Fibroblast of lung (primary cell): Measurements from ENCODE around the gene BAZ2B. TPM values are rescaled to one million over a fixed set of nuclear protein-coding genes. Genes with fewer than 3 reads are reported as not detected.
A peak's percentile ranks its signal among the peaks of the same experiment; 100 is the strongest.

Experiments used
- DNase-seq, 2 donors: peaks; one replicate each; pipeline versions ENCODE4 v3.0.0 to v3.0.0-alpha.2; 2010; ENCODE audit warnings: low read depth in 2 of 2
- H2AFZ ChIP-seq: 2 replicates; pipeline ENCODE4 v1.5.1; 2012; ENCODE audit warnings: low read length, control low read depth, inconsistent platforms
- H3K27ac ChIP-seq: 2 replicates; pipeline ENCODE4 v1.5.1; 2011; ENCODE audit warnings: low read length, control low read depth; ENCODE audit not compliant: insufficient read depth
- H3K27me3 ChIP-seq: 2 replicates; pipeline ENCODE4 v1.5.1; 2011; ENCODE audit warnings: mild to moderate bottlenecking, low read length; ENCODE audit not compliant: control insufficient read depth, insufficient read depth
- H3K36me3 ChIP-seq: 2 replicates; pipeline ENCODE4 v1.5.1; 2011; ENCODE audit warnings: low read length; ENCODE audit not compliant: control insufficient read depth, insufficient read depth
- H3K4me1 ChIP-seq: 2 replicates; pipeline ENCODE4 v1.5.1; 2011; ENCODE audit warnings: low read length; ENCODE audit not compliant: control insufficient read depth, insufficient read depth; ENCODE audit errors: extremely low read depth
- H3K4me2 ChIP-seq: 2 replicates; pipeline ENCODE4 v1.5.1; 2011; ENCODE audit warnings: low read length, control low read depth; ENCODE audit not compliant: insufficient read depth; ENCODE audit errors: extremely low read depth
- H3K4me3 ChIP-seq, 4 experiments: fragments of 200-600 bp in 1 of 4; sonication (generic) in 1 of 4; replicated peaks in 1 of 4; 2 replicates each; pipeline ENCODE4 v1.5.1; 2011 to 2016; ENCODE audit warnings: low read length in 4 of 4, low read depth in 3 of 4, mild to moderate bottlenecking in 3 of 4, control low read depth in 2 of 4, inconsistent platforms in 1 of 4, mixed read lengths in 1 of 4; ENCODE audit not compliant: insufficient read depth in 1 of 4; ENCODE audit errors: control extremely low read depth in 1 of 4
- H3K79me2 ChIP-seq: 2 replicates; pipeline ENCODE4 v1.5.1; 2012; ENCODE audit warnings: mild to moderate bottlenecking, low read length, inconsistent platforms; ENCODE audit not compliant: control insufficient read depth, insufficient read depth
- H3K9ac ChIP-seq: 2 replicates; pipeline ENCODE4 v1.5.1; 2011; ENCODE audit warnings: mild to moderate bottlenecking, low read length, control low read depth; ENCODE audit not compliant: insufficient read depth
- H3K9me3 ChIP-seq: 2 replicates; pipeline ENCODE4 v1.5.1; 2012; ENCODE audit warnings: low read depth, low read length; ENCODE audit not compliant: control insufficient read depth, insufficient read depth
- H4K20me1 ChIP-seq: 2 replicates; pipeline ENCODE4 v1.5.1; 2011; ENCODE audit warnings: low read length; ENCODE audit not compliant: control insufficient read depth, insufficient read depth; ENCODE audit errors: extremely low read depth
- EZH2 ChIP-seq: IDR thresholded peaks from 2 replicates; pipeline ENCODE4 v1.5.1; 2012; ENCODE audit warnings: low read length, control low read depth, mild to moderate bottlenecking; ENCODE audit errors: missing control alignments
- polyA plus RNA-seq, 2 donors: library from polyadenylated mRNA; depleted of rRNA in 1 of 2; stranded (reverse) in 1 of 2; unstranded in 1 of 2; fragments of >200 nt; gene quantifications; 2 replicates each; pipeline ENCODE4 v1.2.1, GENCODE V29; 2011 to 2012; ENCODE audit warnings: missing spikeins in 1 of 2
- total RNA-seq: library from RNA; depleted of rRNA; stranded (reverse); fragments of >200 nt; gene quantifications from 2 replicates; pipeline ENCODE4 v1.2.1, GENCODE V29; 2014
- TF ChIP-seq, protein P1 (sequence below), 2 donors: IDR thresholded peaks in 1 of 2; conservative IDR thresholded peaks in 1 of 2; 1 replicate in 1 of 2; 2 replicates in 1 of 2; pipeline ENCODE4 v1.5.1; 2011 to 2012; ENCODE audit warnings: low read length in 2 of 2, control low read depth in 1 of 2, inconsistent platforms in 1 of 2, low read depth in 1 of 2, mild to moderate bottlenecking in 1 of 2

Gene BAZ2B
- total and polyA plus RNA-seq, 2 donors (not counting 1 experiment from before 2014, with no cell fraction given) = 28.0 to 61.8 TPM

DNA sequence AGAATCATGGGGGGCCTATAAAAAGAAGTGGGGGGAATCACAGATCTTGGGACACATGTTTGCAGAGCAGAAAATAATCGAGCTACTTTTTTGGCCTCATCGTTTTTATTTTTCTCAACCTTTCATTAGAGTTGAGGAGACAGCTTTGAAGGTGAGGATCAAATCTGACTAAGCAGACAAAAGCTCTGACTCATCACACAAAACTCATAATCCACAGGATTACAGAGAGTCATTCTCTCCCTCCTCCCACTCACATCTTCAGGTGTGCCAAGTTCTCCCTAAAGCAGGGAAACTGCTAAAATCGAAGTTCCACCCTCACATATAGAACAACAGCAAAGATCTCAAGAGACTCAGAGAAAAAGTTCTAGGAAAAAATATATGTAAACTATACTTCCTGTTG, 15.6 kb downstream of the BAZ2B start:
- H3K27ac ChIP-seq = no peak overlapping the region
- H3K4me2 ChIP-seq = no peak overlapping the region
- peak in 1 of 2 donors; percentile 88 for DNase-seq
- no peaks in the 10 kb centered on the region for H3K4me1 ChIP-seq
- H3K27me3 ChIP-seq = no peaks in the 10 kb centered on the region
- no peaks in the 10 kb centered on the region for H3K36me3 ChIP-seq
- H3K9ac ChIP-seq = no peak overlapping the region
- no peak overlapping the region for H2AFZ ChIP-seq
- H3K9me3 ChIP-seq = no peaks in the 10 kb centered on the region
- H3K79me2 ChIP-seq = no peaks in the 10 kb centered on the region
- no peak for TF ChIP-seq EZH2
- TF ChIP-seq, protein P1, sequence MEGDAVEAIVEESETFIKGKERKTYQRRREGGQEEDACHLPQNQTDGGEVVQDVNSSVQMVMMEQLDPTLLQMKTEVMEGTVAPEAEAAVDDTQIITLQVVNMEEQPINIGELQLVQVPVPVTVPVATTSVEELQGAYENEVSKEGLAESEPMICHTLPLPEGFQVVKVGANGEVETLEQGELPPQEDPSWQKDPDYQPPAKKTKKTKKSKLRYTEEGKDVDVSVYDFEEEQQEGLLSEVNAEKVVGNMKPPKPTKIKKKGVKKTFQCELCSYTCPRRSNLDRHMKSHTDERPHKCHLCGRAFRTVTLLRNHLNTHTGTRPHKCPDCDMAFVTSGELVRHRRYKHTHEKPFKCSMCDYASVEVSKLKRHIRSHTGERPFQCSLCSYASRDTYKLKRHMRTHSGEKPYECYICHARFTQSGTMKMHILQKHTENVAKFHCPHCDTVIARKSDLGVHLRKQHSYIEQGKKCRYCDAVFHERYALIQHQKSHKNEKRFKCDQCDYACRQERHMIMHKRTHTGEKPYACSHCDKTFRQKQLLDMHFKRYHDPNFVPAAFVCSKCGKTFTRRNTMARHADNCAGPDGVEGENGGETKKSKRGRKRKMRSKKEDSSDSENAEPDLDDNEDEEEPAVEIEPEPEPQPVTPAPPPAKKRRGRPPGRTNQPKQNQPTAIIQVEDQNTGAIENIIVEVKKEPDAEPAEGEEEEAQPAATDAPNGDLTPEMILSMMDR (conservative IDR thresholded peaks at IDR 0.05 in 1 of 2, IDR thresholded peaks at IDR 0.05 in 1 of 2; ENCODE audit: low read depth in 1 of 2, low read length in 2 of 2) = no peak
- no peak overlapping the region for H3K4me3 ChIP-seq
- no peaks in the 10 kb centered on the region for H4K20me1 ChIP-seq

GRCh38 chr2:159595410-159596046, 20.8 kb downstream of the BAZ2B start:
- Histone ChIP-seq H3K79me2 (no peaks in the 10 kb centered on the region), H3K27ac (no peak overlapping the region), H3K9me3 (no peaks in the 10 kb centered on the region), H3K9ac (no peak overlapping the region), H3K4me2 (no peak overlapping the region), H3K27me3 (no peaks in the 10 kb centered on the region), H3K4me1 (no peaks in the 10 kb centered on the region), H2AFZ (no peak overlapping the region), H3K36me3 (no peaks in the 10 kb centered on the region), H3K4me3 (no peak overlapping the region), H4K20me1 (no peaks in the 10 kb centered on the region)
- TF ChIP-seq EZH2 = no peak
- TF ChIP-seq, protein P1 (conservative IDR thresholded peaks at IDR 0.05 in 1 of 2, IDR thresholded peaks at IDR 0.05 in 1 of 2; ENCODE audit: low read depth in 1 of 2, low read length in 2 of 2) = no peak
- DNase-seq = peak in 1 of 2 donors; percentile 45

- no peak overlapping the region for H3K4me2 ChIP-seq
- H3K4me1 ChIP-seq = no peaks in the 10 kb centered on the region
- H3K4me3 ChIP-seq = no peak overlapping the region
- no peak overlapping the region for H2AFZ ChIP-seq
- H3K27ac ChIP-seq = no peak overlapping the region
- TF ChIP-seq, protein P1 (conservative IDR thresholded peaks at IDR 0.05 in 1 of 2, IDR thresholded peaks at IDR 0.05 in 1 of 2; ENCODE audit: low read depth in 1 of 2, low read length in 2 of 2) = no peak
- TF ChIP-seq EZH2 = no peak
- H3K27me3 ChIP-seq = no peaks in the 10 kb centered on the region
- no peak for DNase-seq
- no peaks in the 10 kb centered on the region for H3K79me2 ChIP-seq
- no peaks in the 10 kb centered on the region for H3K36me3 ChIP-seq
- H3K9me3 ChIP-seq = no peaks in the 10 kb centered on the region
- H3K9ac ChIP-seq = no peak overlapping the region
- no peaks in the 10 kb centered on the region for H4K20me1 ChIP-seq
Observed at GRCh38 chr2:159592441-159592840, 23.9 kb downstream of the BAZ2B start.
